ENCODE results near the gene BMP10. TPM values are rescaled to one million over a fixed set of nuclear protein-coding genes. Genes with fewer than 3 reads are reported as not detected.

Gene BMP10
- total RNA-seq, 4 donors from 2014 or later = not detected

- no peak for TF ChIP-seq POLR2A (IDR thresholded peaks at IDR 0.05)
- no peak for TF ChIP-seq CTCF (IDR thresholded peaks at IDR 0.05)
- no peaks in the 10 kb centered on the region for H3K4me1 ChIP-seq
- no peak overlapping the region for H3K4me3 ChIP-seq
- no peak for DNase-seq
- no peaks in the 10 kb centered on the region for H3K27me3 ChIP-seq
- H3K9me3 ChIP-seq = no peaks in the 10 kb centered on the region
- no peak overlapping the region for H3K27ac ChIP-seq
- no peaks in the 10 kb centered on the region for H3K36me3 ChIP-seq
Measured at GRCh38 chr2:68857202-68857845, 13.9 kb downstream of the BMP10 start.

DNA sequence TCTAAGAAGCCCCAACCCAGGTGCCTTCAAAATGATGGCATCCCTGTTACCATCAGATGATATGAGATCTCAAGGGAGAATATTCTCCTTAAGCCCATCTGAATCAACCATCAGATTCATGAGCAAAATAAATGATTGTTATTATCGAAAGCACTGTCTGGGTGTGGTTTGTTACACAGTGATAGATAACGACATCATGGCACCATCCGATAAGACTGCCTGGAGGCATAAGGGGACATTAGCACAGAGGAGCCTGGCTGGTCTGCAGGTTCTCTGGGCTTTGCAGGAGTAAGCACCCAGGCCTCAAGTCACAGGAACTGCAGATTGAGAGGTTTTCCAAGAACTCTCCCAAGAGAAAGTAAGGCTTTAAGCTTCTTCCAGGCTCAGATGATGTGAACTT is 15.6 kb downstream of the BMP10 start:
- no peaks in the 10 kb centered on the region for H3K27me3 ChIP-seq
- no peak for TF ChIP-seq CTCF (IDR thresholded peaks at IDR 0.05)
- no peak for TF ChIP-seq POLR2A (IDR thresholded peaks at IDR 0.05)

GRCh38 chr2:68854476-68854875 is 16.7 kb downstream of the BMP10 start:
- no peak overlapping the region for H3K4me3 ChIP-seq
- H3K9me3 ChIP-seq = no peaks in the 10 kb centered on the region
- no peak for TF ChIP-seq POLR2A (IDR thresholded peaks at IDR 0.05)
- no peak for TF ChIP-seq CTCF (IDR thresholded peaks at IDR 0.05)
- DNase-seq = no peak
- H3K27ac ChIP-seq = no peak overlapping the region
- H3K27me3 ChIP-seq = no peaks in the 10 kb centered on the region
- H3K4me1 ChIP-seq = no peaks in the 10 kb centered on the region
- no peaks in the 10 kb centered on the region for H3K36me3 ChIP-seq

More for the DNA sequence above, 15.6 kb downstream of the BMP10 start:
- H3K9me3 ChIP-seq = no peaks in the 10 kb centered on the region
- H3K27ac ChIP-seq = no peak overlapping the region
- no peaks in the 10 kb centered on the region for H3K4me1 ChIP-seq
- DNase-seq = no peak
- H3K4me3 ChIP-seq = no peak overlapping the region
- H3K36me3 ChIP-seq = no peaks in the 10 kb centered on the region

GRCh38 chr2:68853915-68854314 is 17.3 kb downstream of the BMP10 start:
- Histone ChIP-seq H3K36me3 (no peaks in the 10 kb centered on the region), H3K9me3 (no peaks in the 10 kb centered on the region), H3K4me3 (no peak overlapping the region), H3K27me3 (no peaks in the 10 kb centered on the region), H3K4me1 (no peaks in the 10 kb centered on the region), H3K27ac (no peak overlapping the region)
- TF ChIP-seq CTCF (IDR thresholded peaks at IDR 0.05) (no peak), POLR2A (IDR thresholded peaks at IDR 0.05) (no peak)
- no peak for DNase-seq

DNA sequence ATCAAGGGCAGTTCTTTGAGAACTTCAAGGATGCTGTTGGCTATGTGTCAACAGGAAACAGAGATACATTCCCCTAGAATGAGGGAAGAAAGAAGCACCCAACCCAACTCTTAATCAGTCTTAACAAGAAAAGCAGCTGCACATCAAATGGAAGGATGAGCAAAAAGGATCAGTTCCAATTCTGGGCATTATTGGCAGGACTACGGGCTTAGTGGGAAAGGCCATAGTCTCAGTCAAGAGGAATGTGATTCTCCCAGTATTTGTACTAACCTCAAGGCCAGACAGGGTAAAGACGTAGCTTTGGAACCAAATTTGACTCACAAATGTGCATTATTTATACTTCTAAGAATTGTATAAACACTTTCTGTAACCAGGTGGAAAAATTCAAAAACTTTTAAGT is 18.2 kb downstream of the BMP10 start:
- no peak for DNase-seq
- H3K4me1 ChIP-seq = no peaks in the 10 kb centered on the region

More for the DNA sequence above, 18.2 kb downstream of the BMP10 start:
- Histone ChIP-seq H3K27ac (no peak overlapping the region), H3K9me3 (no peaks in the 10 kb centered on the region), H3K36me3 (no peaks in the 10 kb centered on the region), H3K27me3 (no peaks in the 10 kb centered on the region), H3K4me3 (no peak overlapping the region)
- TF ChIP-seq CTCF (IDR thresholded peaks at IDR 0.05) (no peak), POLR2A (IDR thresholded peaks at IDR 0.05) (no peak)
